H1 (cell line): ENCODE results near the gene CACNA2D4.

ENCODE experiments used
- KDM1A ChIP-seq: fragments of 200-600, 300-600 bp; sonication (generic); IDR thresholded peaks from 2 replicates; pipeline ENCODE4 v1.7.1; 2016; ENCODE audit warnings: mild to moderate bottlenecking, low read length, borderline replicate concordance
- POLR2A ChIP-seq, 2 experiments: IDR thresholded peaks; 1 replicate in 1 of 2; 2 replicates in 1 of 2; pipeline ENCODE4 v1.6.1; 2011; ENCODE audit warnings: low read depth in 2 of 2, low read length in 2 of 2, mild to moderate bottlenecking in 2 of 2; ENCODE audit errors: control extremely low read depth in 1 of 2
- SP1 ChIP-seq: IDR thresholded peaks from 2 replicates; pipeline ENCODE4 v1.6.1; 2011; ENCODE audit warnings: low read depth, low read length
- YY1 ChIP-seq: IDR thresholded peaks from 2 replicates; pipeline ENCODE4 v1.6.1; 2011; ENCODE audit warnings: low read depth, mild to moderate bottlenecking, low read length
- TF ChIP-seq, protein P1 (sequence below), 3 experiments: IDR thresholded peaks; 1 replicate in 2 of 3; 2 replicates in 1 of 3; pipeline versions ENCODE4 v1.5.1 to v1.6.1; 2011; ENCODE audit warnings: low read length in 3 of 3, mild to moderate bottlenecking in 3 of 3, inconsistent platforms in 2 of 3, low read depth in 1 of 3, moderate library complexity in 1 of 3; ENCODE audit not compliant: insufficient read depth in 1 of 3; ENCODE audit errors: control extremely low read depth in 1 of 3

DNA sequence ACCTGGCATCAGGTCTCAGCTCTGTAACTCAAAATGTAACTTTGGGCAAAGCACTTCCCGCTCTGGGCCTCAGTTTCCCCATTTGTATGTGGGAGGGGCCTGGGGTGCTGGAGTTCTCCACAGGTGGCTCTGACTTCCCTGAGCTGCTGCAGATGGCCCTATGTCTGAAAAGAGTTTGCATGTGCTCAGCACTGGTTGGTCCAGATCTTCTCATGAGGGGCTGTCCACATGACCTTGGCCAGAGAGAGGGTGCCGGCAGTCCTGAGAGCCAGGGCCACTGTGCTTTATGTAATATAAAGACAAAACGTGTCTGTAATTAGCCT, 7.2 kb upstream of the CACNA2D4 start:
- TF ChIP-seq SP1 (no peak), YY1 (no peak), KDM1A (no peak), POLR2A (IDR thresholded peaks at IDR 0.05; ENCODE audit: control extremely low read depth in 1 of 2, low read depth in 2 of 2, low read length in 2 of 2) (no peak)
- TF ChIP-seq, protein P1, sequence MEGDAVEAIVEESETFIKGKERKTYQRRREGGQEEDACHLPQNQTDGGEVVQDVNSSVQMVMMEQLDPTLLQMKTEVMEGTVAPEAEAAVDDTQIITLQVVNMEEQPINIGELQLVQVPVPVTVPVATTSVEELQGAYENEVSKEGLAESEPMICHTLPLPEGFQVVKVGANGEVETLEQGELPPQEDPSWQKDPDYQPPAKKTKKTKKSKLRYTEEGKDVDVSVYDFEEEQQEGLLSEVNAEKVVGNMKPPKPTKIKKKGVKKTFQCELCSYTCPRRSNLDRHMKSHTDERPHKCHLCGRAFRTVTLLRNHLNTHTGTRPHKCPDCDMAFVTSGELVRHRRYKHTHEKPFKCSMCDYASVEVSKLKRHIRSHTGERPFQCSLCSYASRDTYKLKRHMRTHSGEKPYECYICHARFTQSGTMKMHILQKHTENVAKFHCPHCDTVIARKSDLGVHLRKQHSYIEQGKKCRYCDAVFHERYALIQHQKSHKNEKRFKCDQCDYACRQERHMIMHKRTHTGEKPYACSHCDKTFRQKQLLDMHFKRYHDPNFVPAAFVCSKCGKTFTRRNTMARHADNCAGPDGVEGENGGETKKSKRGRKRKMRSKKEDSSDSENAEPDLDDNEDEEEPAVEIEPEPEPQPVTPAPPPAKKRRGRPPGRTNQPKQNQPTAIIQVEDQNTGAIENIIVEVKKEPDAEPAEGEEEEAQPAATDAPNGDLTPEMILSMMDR (IDR thresholded peaks at IDR 0.05; ENCODE audit: control extremely low read depth in 1 of 3, insufficient read depth in 1 of 3, low read depth in 1 of 3, low read length in 3 of 3), result no peak
